H1 (cell line): ENCODE results near the gene TRIM7. TPM values are rescaled to one million over a fixed set of nuclear protein-coding genes. Genes with fewer than 3 reads are reported as not detected.

Experiments used
- CBX5 ChIP-seq: fragments of 300-800, 300-1000 bp; sonication (generic); IDR thresholded peaks from 2 replicates; pipeline ENCODE4 v1.7.1; 2016; ENCODE audit warnings: antibody characterized with exemption, low read length, low read depth
- EGR1 ChIP-seq: IDR thresholded peaks from 2 replicates; pipeline ENCODE4 v1.6.1; 2011; ENCODE audit warnings: low read depth, low read length, borderline replicate concordance
- EZH2 ChIP-seq: fragments of 200-600 bp; sonication (generic); IDR thresholded peaks from 2 replicates; pipeline ENCODE4 v1.7.1; 2012; ENCODE audit warnings: low read depth, mild to moderate bottlenecking, moderate library complexity, low read length, inconsistent platforms; ENCODE audit not compliant: severe bottlenecking
- HDAC2 ChIP-seq, 2 experiments: fragments of 300-600 bp in 1 of 2; sonication (generic) in 1 of 2; IDR thresholded peaks; 2 replicates each; pipeline ENCODE4 v1.6.1; 2011 to 2012; ENCODE audit warnings: low read depth in 2 of 2, low read length in 2 of 2, mild to moderate bottlenecking in 2 of 2, moderate library complexity in 2 of 2, borderline replicate concordance in 1 of 2, inconsistent platforms in 1 of 2
- HDAC6 ChIP-seq: IDR thresholded peaks from one replicate; pipeline ENCODE4 v1.7.1; 2012; ENCODE audit warnings: low read depth, mild to moderate bottlenecking, inconsistent platforms, low read length, moderate library complexity
- NANOG ChIP-seq: IDR thresholded peaks from 2 replicates; pipeline ENCODE4 v1.6.1; 2011; ENCODE audit warnings: low read length, low read depth, mild to moderate bottlenecking, inconsistent platforms; ENCODE audit not compliant: insufficient read depth, poor library complexity, severe bottlenecking
- TEAD4 ChIP-seq: IDR thresholded peaks from 2 replicates; pipeline ENCODE4 v1.6.1; 2012; ENCODE audit warnings: low read depth, low read length, inconsistent platforms, mixed read lengths
- polyA plus RNA-seq, 7 experiments: library from polyadenylated mRNA; depleted of rRNA in 3 of 7; stranded (reverse) in 5 of 7; unstranded in 2 of 7; fragments of >200 nt in 5 of 7; fragments of 200-250 nt in 2 of 7; gene quantifications; 1 replicate in 5 of 7; 2 replicates in 1 of 7; 4 replicates in 1 of 7; pipeline versions ENCODE4 v1.2.1 to v1.2.3, GENCODE V29; 2011 to 2013; ENCODE audit warnings: missing spikeins in 2 of 7, mixed read lengths in 2 of 7
- total RNA-seq: library from RNA; stranded (reverse); fragmentation: NEBNext Ultra II Directional; extraction: Animal tissue kit (Norgen Biotek cat#: 25700); gene quantifications from 2 replicates; pipeline ENCODE4 v1.2.1, GENCODE V29; 2021
- TF ChIP-seq, protein P1 (sequence below): fragments of 300-600 bp; sonication (generic); IDR thresholded peaks from 2 replicates; pipeline ENCODE4 v1.7.1; 2012; ENCODE audit warnings: low read length, moderate library complexity, mild to moderate bottlenecking, inconsistent platforms; ENCODE audit not compliant: insufficient replicate concordance
- TF ChIP-seq, protein P2 (sequence below): IDR thresholded peaks from 2 replicates; pipeline ENCODE4 v1.6.1; 2012; ENCODE audit warnings: inconsistent platforms

TRIM7 gene
- total and polyA plus RNA-seq, 2 of the 8 experiments (the other 6 are each of a cell fraction or from before 2014, with no cell fraction given): 0.36 to 0.47 TPM

DNA sequence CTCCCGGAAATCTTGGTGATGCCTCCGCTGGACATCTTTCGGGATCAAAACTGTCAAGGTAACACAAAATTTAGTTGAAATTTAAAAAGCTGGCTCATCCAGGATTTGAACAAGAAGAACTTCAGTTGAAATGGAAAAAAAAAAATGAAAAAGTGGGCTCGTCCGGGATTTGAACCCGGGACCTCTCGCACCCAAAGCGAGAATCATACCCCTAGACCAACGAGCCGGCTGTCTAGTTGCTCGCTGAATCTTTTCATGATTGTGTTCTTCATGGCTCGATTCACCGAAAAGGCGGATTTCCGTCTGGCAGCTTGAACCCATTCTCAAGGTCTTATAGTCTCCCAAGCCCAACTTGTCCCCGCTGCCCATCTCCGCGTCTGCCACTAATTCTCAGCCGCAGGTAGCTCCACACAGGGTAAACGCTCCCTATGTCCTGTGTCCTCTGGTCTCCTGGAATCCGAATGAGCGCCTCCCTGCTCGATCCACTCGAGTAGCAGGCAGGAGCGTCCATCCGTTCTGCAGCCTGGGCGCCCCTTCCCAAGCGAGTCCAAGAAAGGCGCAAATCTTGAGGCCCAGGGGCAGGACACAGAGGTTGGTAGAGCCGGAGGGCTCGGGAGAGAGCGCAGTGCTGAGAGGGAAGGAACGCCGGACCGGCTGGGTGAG is 16.2 kb downstream of the TRIM7 start (continued):
- TF ChIP-seq, protein P1, sequence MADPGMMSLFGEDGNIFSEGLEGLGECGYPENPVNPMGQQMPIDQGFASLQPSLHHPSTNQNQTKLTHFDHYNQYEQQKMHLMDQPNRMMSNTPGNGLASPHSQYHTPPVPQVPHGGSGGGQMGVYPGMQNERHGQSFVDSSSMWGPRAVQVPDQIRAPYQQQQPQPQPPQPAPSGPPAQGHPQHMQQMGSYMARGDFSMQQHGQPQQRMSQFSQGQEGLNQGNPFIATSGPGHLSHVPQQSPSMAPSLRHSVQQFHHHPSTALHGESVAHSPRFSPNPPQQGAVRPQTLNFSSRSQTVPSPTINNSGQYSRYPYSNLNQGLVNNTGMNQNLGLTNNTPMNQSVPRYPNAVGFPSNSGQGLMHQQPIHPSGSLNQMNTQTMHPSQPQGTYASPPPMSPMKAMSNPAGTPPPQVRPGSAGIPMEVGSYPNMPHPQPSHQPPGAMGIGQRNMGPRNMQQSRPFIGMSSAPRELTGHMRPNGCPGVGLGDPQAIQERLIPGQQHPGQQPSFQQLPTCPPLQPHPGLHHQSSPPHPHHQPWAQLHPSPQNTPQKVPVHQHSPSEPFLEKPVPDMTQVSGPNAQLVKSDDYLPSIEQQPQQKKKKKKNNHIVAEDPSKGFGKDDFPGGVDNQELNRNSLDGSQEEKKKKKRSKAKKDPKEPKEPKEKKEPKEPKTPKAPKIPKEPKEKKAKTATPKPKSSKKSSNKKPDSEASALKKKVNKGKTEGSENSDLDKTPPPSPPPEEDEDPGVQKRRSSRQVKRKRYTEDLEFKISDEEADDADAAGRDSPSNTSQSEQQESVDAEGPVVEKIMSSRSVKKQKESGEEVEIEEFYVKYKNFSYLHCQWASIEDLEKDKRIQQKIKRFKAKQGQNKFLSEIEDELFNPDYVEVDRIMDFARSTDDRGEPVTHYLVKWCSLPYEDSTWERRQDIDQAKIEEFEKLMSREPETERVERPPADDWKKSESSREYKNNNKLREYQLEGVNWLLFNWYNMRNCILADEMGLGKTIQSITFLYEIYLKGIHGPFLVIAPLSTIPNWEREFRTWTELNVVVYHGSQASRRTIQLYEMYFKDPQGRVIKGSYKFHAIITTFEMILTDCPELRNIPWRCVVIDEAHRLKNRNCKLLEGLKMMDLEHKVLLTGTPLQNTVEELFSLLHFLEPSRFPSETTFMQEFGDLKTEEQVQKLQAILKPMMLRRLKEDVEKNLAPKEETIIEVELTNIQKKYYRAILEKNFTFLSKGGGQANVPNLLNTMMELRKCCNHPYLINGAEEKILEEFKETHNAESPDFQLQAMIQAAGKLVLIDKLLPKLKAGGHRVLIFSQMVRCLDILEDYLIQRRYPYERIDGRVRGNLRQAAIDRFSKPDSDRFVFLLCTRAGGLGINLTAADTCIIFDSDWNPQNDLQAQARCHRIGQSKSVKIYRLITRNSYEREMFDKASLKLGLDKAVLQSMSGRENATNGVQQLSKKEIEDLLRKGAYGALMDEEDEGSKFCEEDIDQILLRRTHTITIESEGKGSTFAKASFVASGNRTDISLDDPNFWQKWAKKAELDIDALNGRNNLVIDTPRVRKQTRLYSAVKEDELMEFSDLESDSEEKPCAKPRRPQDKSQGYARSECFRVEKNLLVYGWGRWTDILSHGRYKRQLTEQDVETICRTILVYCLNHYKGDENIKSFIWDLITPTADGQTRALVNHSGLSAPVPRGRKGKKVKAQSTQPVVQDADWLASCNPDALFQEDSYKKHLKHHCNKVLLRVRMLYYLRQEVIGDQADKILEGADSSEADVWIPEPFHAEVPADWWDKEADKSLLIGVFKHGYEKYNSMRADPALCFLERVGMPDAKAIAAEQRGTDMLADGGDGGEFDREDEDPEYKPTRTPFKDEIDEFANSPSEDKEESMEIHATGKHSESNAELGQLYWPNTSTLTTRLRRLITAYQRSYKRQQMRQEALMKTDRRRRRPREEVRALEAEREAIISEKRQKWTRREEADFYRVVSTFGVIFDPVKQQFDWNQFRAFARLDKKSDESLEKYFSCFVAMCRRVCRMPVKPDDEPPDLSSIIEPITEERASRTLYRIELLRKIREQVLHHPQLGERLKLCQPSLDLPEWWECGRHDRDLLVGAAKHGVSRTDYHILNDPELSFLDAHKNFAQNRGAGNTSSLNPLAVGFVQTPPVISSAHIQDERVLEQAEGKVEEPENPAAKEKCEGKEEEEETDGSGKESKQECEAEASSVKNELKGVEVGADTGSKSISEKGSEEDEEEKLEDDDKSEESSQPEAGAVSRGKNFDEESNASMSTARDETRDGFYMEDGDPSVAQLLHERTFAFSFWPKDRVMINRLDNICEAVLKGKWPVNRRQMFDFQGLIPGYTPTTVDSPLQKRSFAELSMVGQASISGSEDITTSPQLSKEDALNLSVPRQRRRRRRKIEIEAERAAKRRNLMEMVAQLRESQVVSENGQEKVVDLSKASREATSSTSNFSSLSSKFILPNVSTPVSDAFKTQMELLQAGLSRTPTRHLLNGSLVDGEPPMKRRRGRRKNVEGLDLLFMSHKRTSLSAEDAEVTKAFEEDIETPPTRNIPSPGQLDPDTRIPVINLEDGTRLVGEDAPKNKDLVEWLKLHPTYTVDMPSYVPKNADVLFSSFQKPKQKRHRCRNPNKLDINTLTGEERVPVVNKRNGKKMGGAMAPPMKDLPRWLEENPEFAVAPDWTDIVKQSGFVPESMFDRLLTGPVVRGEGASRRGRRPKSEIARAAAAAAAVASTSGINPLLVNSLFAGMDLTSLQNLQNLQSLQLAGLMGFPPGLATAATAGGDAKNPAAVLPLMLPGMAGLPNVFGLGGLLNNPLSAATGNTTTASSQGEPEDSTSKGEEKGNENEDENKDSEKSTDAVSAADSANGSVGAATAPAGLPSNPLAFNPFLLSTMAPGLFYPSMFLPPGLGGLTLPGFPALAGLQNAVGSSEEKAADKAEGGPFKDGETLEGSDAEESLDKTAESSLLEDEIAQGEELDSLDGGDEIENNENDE: no peak
- TF ChIP-seq EGR1 (0 out of 2 replicates have a peak, but pooled peaks have one; percentile 47), EZH2 (no peak), TEAD4 (peak; percentile 64), NANOG (no peak), CBX5 (no peak), HDAC6 (peak; percentile 40), HDAC2 (IDR thresholded peaks at IDR 0.05; ENCODE audit: borderline replicate concordance in 1 of 2, low read depth in 2 of 2, low read length in 2 of 2) (0 out of 4 replicates have a peak, but pooled peaks of 1 of the 2 experiments have one; percentile 46)
- TF ChIP-seq, protein P2, sequence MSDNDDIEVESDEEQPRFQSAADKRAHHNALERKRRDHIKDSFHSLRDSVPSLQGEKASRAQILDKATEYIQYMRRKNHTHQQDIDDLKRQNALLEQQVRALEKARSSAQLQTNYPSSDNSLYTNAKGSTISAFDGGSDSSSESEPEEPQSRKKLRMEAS: no peak
